ENCODE data around the gene SPAG5.

SPAG5 gene, protein sequence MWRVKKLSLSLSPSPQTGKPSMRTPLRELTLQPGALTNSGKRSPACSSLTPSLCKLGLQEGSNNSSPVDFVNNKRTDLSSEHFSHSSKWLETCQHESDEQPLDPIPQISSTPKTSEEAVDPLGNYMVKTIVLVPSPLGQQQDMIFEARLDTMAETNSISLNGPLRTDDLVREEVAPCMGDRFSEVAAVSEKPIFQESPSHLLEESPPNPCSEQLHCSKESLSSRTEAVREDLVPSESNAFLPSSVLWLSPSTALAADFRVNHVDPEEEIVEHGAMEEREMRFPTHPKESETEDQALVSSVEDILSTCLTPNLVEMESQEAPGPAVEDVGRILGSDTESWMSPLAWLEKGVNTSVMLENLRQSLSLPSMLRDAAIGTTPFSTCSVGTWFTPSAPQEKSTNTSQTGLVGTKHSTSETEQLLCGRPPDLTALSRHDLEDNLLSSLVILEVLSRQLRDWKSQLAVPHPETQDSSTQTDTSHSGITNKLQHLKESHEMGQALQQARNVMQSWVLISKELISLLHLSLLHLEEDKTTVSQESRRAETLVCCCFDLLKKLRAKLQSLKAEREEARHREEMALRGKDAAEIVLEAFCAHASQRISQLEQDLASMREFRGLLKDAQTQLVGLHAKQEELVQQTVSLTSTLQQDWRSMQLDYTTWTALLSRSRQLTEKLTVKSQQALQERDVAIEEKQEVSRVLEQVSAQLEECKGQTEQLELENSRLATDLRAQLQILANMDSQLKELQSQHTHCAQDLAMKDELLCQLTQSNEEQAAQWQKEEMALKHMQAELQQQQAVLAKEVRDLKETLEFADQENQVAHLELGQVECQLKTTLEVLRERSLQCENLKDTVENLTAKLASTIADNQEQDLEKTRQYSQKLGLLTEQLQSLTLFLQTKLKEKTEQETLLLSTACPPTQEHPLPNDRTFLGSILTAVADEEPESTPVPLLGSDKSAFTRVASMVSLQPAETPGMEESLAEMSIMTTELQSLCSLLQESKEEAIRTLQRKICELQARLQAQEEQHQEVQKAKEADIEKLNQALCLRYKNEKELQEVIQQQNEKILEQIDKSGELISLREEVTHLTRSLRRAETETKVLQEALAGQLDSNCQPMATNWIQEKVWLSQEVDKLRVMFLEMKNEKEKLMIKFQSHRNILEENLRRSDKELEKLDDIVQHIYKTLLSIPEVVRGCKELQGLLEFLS

GRCh38 chr17:28598799-28599310, at the start of gene SPAG5:
TSS of gene SPAG5 (minus strand) at chr17:28599025. CDS start at chr17:28598946, 79 bp downstream.
- Histone ChIP-seq H3K27me3 (ENCODE audit: control insufficient read depth in 5 of 5, insufficient read depth in 4 of 5, low read length in 5 of 5) (no peaks in the 10 kb centered on the region), H3K36me3 (ENCODE audit: control insufficient read depth in 5 of 5, insufficient read depth in 5 of 5, low read length in 5 of 5) (no peaks in the 10 kb centered on the region), H3K9ac (ENCODE audit: low read length in 5 of 5) (peak within 1 kb of the TSS; percentile 84 to 97 (median 94)), H3K27ac (ENCODE audit: low read depth, low read length) (peak within 1 kb of the TSS; percentile 98), H3K4me1 (ENCODE audit: control insufficient read depth in 5 of 5, insufficient read depth in 5 of 5, low read length in 5 of 5) (peaks cover 0 to 23% (median 15%) of the 10 kb centered on the region in 5 donors), H3K9me3 (ENCODE audit: control insufficient read depth in 5 of 5, low read length in 5 of 5) (no peaks in the 10 kb centered on the region), H3K4me3 (ENCODE audit: low read depth in 1 of 5, low read length in 5 of 5) (peak within 1 kb of the TSS; percentile 80 to 90 (median 86))

GRCh38 chr17:28646039-28646754, 47.4 kb upstream of the SPAG5 start:
- Histone ChIP-seq H3K36me3 (ENCODE audit: control insufficient read depth in 5 of 5, insufficient read depth in 5 of 5, low read length in 5 of 5) (peaks cover 7 to 44% (median 30%) of the 10 kb centered on the region in 5 donors), H3K4me1 (ENCODE audit: control insufficient read depth in 5 of 5, insufficient read depth in 5 of 5, low read length in 5 of 5) (peaks cover 2 to 42% (median 38%) of the 10 kb centered on the region in 5 donors), H3K27ac (ENCODE audit: low read depth, low read length) (peak overlapping the region; percentile 82), H3K9ac (ENCODE audit: low read length in 5 of 5) (peak overlapping the region in 4 of 5 donors; percentile 8 to 99 (median 86)), H3K4me3 (ENCODE audit: low read depth in 1 of 5, low read length in 5 of 5) (peak overlapping the region; percentile 36 to 84 (median 43)), H3K27me3 (ENCODE audit: control insufficient read depth in 5 of 5, insufficient read depth in 4 of 5, low read length in 5 of 5) (no peaks in the 10 kb centered on the region), H3K9me3 (ENCODE audit: control insufficient read depth in 5 of 5, low read length in 5 of 5) (no peaks in the 10 kb centered on the region)

- peak overlapping the region; percentile 76 to 94 (median 90) for H3K4me3 ChIP-seq (ENCODE audit: low read depth in 1 of 5, low read length in 5 of 5)
- no peaks in the 10 kb centered on the region for H3K9me3 ChIP-seq (ENCODE audit: control insufficient read depth in 5 of 5, low read length in 5 of 5)
- H3K4me1 ChIP-seq (ENCODE audit: control insufficient read depth in 5 of 5, insufficient read depth in 5 of 5, low read length in 5 of 5), result peaks cover 2 to 42% (median 38%) of the 10 kb centered on the region in 5 donors
- peaks cover 11 to 44% (median 31%) of the 10 kb centered on the region in 5 donors for H3K36me3 ChIP-seq (ENCODE audit: control insufficient read depth in 5 of 5, insufficient read depth in 5 of 5, low read length in 5 of 5)
- H3K27me3 ChIP-seq (ENCODE audit: control insufficient read depth in 5 of 5, insufficient read depth in 4 of 5, low read length in 5 of 5), result no peaks in the 10 kb centered on the region
- peak overlapping the region; percentile 51 to 99 (median 87) for H3K9ac ChIP-seq (ENCODE audit: low read length in 5 of 5)
- H3K27ac ChIP-seq (ENCODE audit: low read depth, low read length), result peak overlapping the region; percentile 82
Measured at GRCh38 chr17:28645576-28645939, 46.7 kb upstream of the SPAG5 start.

DNA sequence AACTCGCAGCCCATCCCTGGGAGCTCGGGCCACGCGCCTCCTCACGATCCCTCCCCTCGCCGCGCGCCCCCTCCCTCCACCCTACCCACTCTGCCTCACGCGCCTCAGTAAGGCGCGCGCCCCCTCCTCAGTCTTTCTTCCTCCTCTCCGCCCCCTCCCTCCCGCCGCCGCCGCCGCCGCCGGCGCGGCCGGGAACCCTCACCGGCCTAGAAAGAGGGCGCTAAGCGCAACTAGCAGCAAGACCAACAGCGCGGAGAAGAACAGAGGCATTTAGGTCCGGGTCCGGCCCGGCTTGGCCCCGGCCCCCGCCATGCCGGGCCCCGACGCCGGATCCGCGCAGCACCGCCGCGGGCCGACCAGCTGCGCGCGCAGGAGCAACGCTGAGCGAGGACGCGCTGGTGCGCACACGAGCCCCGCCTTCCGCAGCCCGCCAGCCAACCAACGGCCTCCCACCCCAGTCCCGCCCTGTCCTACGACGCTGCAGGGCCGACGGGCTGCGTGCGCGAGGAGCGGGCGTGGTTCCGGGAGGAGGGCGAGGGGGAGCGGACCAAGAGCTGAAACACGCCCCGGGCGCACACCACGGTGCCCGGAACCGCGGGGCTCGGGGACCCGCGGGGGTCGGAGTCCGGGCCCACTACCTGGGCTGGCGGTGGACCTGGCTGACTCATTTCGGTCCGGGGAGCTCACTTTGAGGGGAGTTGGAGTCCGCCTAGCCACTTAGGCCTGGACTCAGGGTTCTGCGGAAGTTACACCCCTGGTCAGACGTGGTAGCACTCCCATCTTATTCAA, 46.2 kb upstream of the SPAG5 start, which contains the start of gene BLTP2:
Gene BLTP2, minus strand, starts transcription at position 372 of the 789 bp plus-strand sequence. Its CDS starts 102 bp downstream, at position 270.
- Histone ChIP-seq H3K27me3 (ENCODE audit: control insufficient read depth in 5 of 5, insufficient read depth in 4 of 5, low read length in 5 of 5) (no peaks in the 10 kb centered on the region), H3K36me3 (ENCODE audit: control insufficient read depth in 5 of 5, insufficient read depth in 5 of 5, low read length in 5 of 5) (peaks cover 11 to 44% (median 35%) of the 10 kb centered on the region in 5 donors), H3K9me3 (ENCODE audit: control insufficient read depth in 5 of 5, low read length in 5 of 5) (no peaks in the 10 kb centered on the region), H3K9ac (ENCODE audit: low read length in 5 of 5) (peak within 1 kb of the TSS; percentile 51 to 99 (median 89)), H3K27ac (ENCODE audit: low read depth, low read length) (peak within 1 kb of the TSS; percentile 82), H3K4me3 (ENCODE audit: low read depth in 1 of 5, low read length in 5 of 5) (peak within 1 kb of the TSS; percentile 84 to 98 (median 92)), H3K4me1 (ENCODE audit: control insufficient read depth in 5 of 5, insufficient read depth in 5 of 5, low read length in 5 of 5) (peaks cover 2 to 42% (median 38%) of the 10 kb centered on the region in 5 donors)

- H3K4me1 ChIP-seq (ENCODE audit: control insufficient read depth in 5 of 5, insufficient read depth in 5 of 5, low read length in 5 of 5), result peaks cover 2 to 42% (median 38%) of the 10 kb centered on the region in 5 donors
- peaks cover 11 to 51% (median 41%) of the 10 kb centered on the region in 5 donors for H3K36me3 ChIP-seq (ENCODE audit: control insufficient read depth in 5 of 5, insufficient read depth in 5 of 5, low read length in 5 of 5)
- no peaks in the 10 kb centered on the region for H3K9me3 ChIP-seq (ENCODE audit: control insufficient read depth in 5 of 5, low read length in 5 of 5)
- peak overlapping the region; percentile 62 for H3K27ac ChIP-seq (ENCODE audit: low read depth, low read length)
- no peaks in the 10 kb centered on the region for H3K27me3 ChIP-seq (ENCODE audit: control insufficient read depth in 5 of 5, insufficient read depth in 4 of 5, low read length in 5 of 5)
- peak overlapping the region; percentile 49 to 99 (median 89) for H3K9ac ChIP-seq (ENCODE audit: low read length in 5 of 5)
- peak overlapping the region; percentile 79 to 98 (median 92) for H3K4me3 ChIP-seq (ENCODE audit: low read depth in 1 of 5, low read length in 5 of 5)
Measured at GRCh38 chr17:28643983-28644786, 45.4 kb upstream of the SPAG5 start.

- Histone ChIP-seq H3K27ac (ENCODE audit: low read depth, low read length) (no peak overlapping the region), H3K4me3 (ENCODE audit: low read depth in 1 of 5, low read length in 5 of 5) (no peak overlapping the region), H3K27me3 (ENCODE audit: control insufficient read depth in 5 of 5, insufficient read depth in 4 of 5, low read length in 5 of 5) (no peaks in the 10 kb centered on the region), H3K36me3 (ENCODE audit: control insufficient read depth in 5 of 5, insufficient read depth in 5 of 5, low read length in 5 of 5) (peaks cover 24 to 63% (median 58%) of the 10 kb centered on the region in 5 donors), H3K9me3 (ENCODE audit: control insufficient read depth in 5 of 5, low read length in 5 of 5) (no peaks in the 10 kb centered on the region), H3K9ac (ENCODE audit: low read length in 5 of 5) (peak overlapping the region in 1 of 5 donors; percentile 35), H3K4me1 (ENCODE audit: control insufficient read depth in 5 of 5, insufficient read depth in 5 of 5, low read length in 5 of 5) (peaks cover 0 to 36% (median 32%) of the 10 kb centered on the region in 5 donors)
Measured at GRCh38 chr17:28641579-28641978, 42.8 kb upstream of the SPAG5 start.

DNA sequence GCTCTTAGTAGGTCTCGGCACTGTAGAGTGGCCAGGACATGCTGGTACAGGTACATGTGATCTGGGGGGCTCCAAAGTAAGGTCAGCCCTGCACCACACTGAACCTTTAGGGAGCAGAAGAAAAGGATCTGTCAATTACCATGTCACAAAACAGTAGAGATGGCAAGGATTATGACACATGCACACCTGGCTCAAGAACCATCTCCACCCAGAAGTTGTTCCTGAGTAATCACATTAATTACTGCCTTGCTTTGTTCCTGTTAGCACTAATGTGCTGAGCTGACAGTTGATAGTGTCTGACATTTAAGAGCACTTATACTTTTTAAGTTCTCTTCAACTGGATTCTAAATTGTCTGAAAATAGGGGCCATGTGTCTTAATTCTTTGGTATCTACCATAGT, 36.7 kb upstream of the SPAG5 start:
- Histone ChIP-seq H3K36me3 (ENCODE audit: control insufficient read depth in 5 of 5, insufficient read depth in 5 of 5, low read length in 5 of 5) (peaks cover 37 to 99% (median 95%) of the 10 kb centered on the region in 5 donors), H3K27me3 (ENCODE audit: control insufficient read depth in 5 of 5, insufficient read depth in 4 of 5, low read length in 5 of 5) (no peaks in the 10 kb centered on the region), H3K4me1 (ENCODE audit: control insufficient read depth in 5 of 5, insufficient read depth in 5 of 5, low read length in 5 of 5) (no peaks in the 10 kb centered on the region), H3K9me3 (ENCODE audit: control insufficient read depth in 5 of 5, low read length in 5 of 5) (no peaks in the 10 kb centered on the region), H3K27ac (ENCODE audit: low read depth, low read length) (no peak overlapping the region), H3K9ac (ENCODE audit: low read length in 5 of 5) (no peak overlapping the region), H3K4me3 (ENCODE audit: low read depth in 1 of 5, low read length in 5 of 5) (no peak overlapping the region)
